Mesothelial cell of epicardium (in vitro differentiated cells): ENCODE measurements around the gene RGMA. TPM values are rescaled to one million over a fixed set of nuclear protein-coding genes. Genes with fewer than 3 reads are reported as not detected.

Source experiments
- DNase-seq, 2 experiments: peaks; one replicate each; pipeline ENCODE4 v3.0.0; 2021; ENCODE audit warnings: low spot score in 2 of 2; ENCODE audit not compliant: unreplicated experiment in 2 of 2
- H3K27ac Mint-ChIP-seq: 2 replicates; pipeline ENCODE4 v1.8.0; 2021; ENCODE audit warnings: mixed read lengths
- H3K27me3 Mint-ChIP-seq: 2 replicates; pipeline ENCODE4 v1.8.0; 2021; ENCODE audit warnings: low read depth, mixed read lengths
- H3K36me3 Mint-ChIP-seq: 2 replicates; pipeline ENCODE4 v1.8.0; 2021; ENCODE audit warnings: mixed read lengths
- H3K4me1 Mint-ChIP-seq: 2 replicates; pipeline ENCODE4 v1.8.0; 2021; ENCODE audit warnings: mixed read lengths
- H3K4me3 Mint-ChIP-seq: 2 replicates; pipeline ENCODE4 v1.8.0; 2021; ENCODE audit warnings: mild to moderate bottlenecking, moderate library complexity, mixed read lengths
- H3K9me3 Mint-ChIP-seq: 2 replicates; pipeline ENCODE4 v1.8.0; 2021; ENCODE audit warnings: mixed read lengths
- total RNA-seq: library from RNA; stranded (reverse); gene quantifications from 3 replicates; pipeline ENCODE4 v1.2.1, GENCODE V29; 2021
- TF ChIP-seq, protein P1 (sequence below): fragments of 200-600 bp; sonication (generic); IDR thresholded peaks from one replicate; pipeline ENCODE4 v1.5.0; 2021; ENCODE audit warnings: antibody characterized with exemption; ENCODE audit not compliant: unreplicated experiment

Gene RGMA
- total RNA-seq, 1 donor from 2014 or later = 26.1 TPM

DNA sequence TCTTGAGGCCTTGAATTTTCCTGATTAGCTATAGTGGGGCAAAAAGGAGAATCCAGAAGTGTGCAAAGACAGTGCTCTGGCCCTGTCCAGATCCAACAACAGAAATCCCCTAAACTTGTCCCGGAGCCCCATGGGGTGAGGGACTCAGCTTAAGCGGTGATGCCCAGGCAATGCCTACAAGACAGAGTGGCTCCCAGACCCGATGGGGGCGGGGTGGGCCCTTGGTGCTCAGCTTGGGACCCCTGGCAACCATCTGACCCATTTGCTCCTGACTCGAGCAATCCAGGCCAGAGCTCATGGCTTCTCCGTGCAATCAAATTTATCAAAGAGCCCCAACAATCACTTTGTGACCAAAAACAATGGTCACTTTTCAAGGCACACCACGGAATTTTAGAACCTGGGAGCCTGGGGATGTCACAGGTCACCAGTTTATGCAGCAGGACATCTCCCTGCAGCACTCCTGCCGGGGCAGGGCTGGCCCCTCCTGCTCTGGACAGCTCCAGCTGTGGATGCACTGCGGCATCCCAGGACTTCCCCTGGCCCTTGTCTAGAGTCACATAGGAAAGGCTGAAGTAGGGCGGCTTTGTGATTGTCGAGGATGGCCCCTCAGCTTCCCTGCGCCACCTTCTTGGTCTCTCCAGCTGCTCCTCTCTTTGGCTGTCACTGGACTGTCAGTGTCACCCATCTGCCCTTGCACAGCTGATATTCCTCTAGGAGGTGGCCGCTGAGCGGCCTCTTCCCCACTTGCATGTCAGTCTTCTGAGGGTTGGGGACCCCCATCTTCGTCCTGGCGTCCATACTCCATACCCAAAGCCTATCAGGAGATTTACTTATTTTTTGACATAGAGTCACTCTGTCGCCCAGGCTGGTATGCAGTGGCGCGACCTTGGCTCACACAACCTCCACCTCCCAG is 28.4 kb downstream of the RGMA start:
- peaks cover 6% of the 10 kb centered on the region for H3K36me3 Mint-ChIP-seq
- TF ChIP-seq, protein P1, sequence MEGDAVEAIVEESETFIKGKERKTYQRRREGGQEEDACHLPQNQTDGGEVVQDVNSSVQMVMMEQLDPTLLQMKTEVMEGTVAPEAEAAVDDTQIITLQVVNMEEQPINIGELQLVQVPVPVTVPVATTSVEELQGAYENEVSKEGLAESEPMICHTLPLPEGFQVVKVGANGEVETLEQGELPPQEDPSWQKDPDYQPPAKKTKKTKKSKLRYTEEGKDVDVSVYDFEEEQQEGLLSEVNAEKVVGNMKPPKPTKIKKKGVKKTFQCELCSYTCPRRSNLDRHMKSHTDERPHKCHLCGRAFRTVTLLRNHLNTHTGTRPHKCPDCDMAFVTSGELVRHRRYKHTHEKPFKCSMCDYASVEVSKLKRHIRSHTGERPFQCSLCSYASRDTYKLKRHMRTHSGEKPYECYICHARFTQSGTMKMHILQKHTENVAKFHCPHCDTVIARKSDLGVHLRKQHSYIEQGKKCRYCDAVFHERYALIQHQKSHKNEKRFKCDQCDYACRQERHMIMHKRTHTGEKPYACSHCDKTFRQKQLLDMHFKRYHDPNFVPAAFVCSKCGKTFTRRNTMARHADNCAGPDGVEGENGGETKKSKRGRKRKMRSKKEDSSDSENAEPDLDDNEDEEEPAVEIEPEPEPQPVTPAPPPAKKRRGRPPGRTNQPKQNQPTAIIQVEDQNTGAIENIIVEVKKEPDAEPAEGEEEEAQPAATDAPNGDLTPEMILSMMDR = no peak
- no peak for DNase-seq
- no peaks in the 10 kb centered on the region for H3K27me3 Mint-ChIP-seq
- H3K4me1 Mint-ChIP-seq = peaks cover 41% of the 10 kb centered on the region
- H3K9me3 Mint-ChIP-seq = no peaks in the 10 kb centered on the region
- peak overlapping the region; percentile 21 for H3K27ac Mint-ChIP-seq
- no peak overlapping the region for H3K4me3 Mint-ChIP-seq

GRCh38 chr15:93059442-93059841 is 29.6 kb downstream of the RGMA start:
- Mint-ChIP-seq H3K4me1 (peaks cover 33% of the 10 kb centered on the region), H3K4me3 (no peak overlapping the region), H3K9me3 (no peaks in the 10 kb centered on the region), H3K27ac (no peak overlapping the region), H3K27me3 (no peaks in the 10 kb centered on the region), H3K36me3 (peaks cover 6% of the 10 kb centered on the region)
- DNase-seq = no peak
- TF ChIP-seq, protein P1 = no peak

DNA sequence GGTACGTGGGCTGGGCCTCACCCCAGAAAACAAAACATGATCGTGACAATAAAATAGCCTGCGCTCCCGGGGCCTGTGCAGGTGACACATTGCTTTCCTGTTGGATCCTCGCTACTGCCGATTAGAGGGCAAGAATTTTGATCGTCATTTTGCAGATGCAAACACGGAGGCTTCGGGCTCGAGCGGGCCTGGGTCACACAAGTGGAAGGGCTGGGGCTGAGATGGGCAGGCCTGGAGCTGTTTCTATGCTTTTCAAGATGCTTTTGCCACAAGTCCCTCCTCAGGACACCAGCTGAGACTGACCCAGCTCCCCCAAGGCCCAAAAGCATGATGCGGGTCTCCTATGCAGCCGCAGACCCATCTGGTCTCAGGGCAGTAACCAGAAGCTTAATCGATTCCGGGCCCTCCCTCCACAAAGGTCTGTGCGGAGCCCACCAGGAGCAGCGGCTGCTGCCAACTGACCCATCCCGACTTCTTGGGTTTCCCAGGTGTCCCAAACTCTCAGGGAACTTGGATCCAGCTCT is 30.0 kb downstream of the RGMA start:
- H3K27me3 Mint-ChIP-seq = no peaks in the 10 kb centered on the region
- peaks cover 28% of the 10 kb centered on the region for H3K4me1 Mint-ChIP-seq
- H3K4me3 Mint-ChIP-seq = no peak overlapping the region
- H3K27ac Mint-ChIP-seq = no peak overlapping the region
- TF ChIP-seq, protein P1 = no peak
- peaks cover 6% of the 10 kb centered on the region for H3K36me3 Mint-ChIP-seq
- no peaks in the 10 kb centered on the region for H3K9me3 Mint-ChIP-seq
- no peak for DNase-seq

DNA sequence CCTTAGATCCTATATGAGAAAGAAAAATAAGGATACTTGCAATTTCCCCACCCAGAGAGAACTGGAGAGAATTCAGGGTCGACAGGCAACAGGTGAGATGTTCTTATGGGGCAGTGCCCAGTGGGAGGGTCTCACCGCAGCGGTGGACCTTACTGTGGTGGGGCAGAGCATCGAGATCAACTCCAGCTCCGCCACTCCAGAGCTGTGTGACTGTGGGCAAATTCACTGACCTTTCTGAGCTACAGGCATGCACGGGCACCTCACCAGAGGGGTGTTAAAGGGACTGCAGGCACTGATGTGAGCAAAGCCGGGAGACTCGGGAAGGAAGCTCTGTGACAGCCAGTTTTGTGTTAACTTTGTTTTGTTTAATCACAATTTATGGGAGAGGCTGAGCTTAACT is 30.9 kb downstream of the RGMA start:
- DNase-seq = no peak
- H3K36me3 Mint-ChIP-seq = peaks cover 7% of the 10 kb centered on the region
- H3K9me3 Mint-ChIP-seq = no peaks in the 10 kb centered on the region
- H3K27ac Mint-ChIP-seq = no peak overlapping the region
- no peak overlapping the region for H3K4me3 Mint-ChIP-seq
- no peaks in the 10 kb centered on the region for H3K27me3 Mint-ChIP-seq
- TF ChIP-seq, protein P1 = no peak
- H3K4me1 Mint-ChIP-seq = peaks cover 22% of the 10 kb centered on the region

- Mint-ChIP-seq H3K4me3 (no peak overlapping the region), H3K27ac (no peak overlapping the region), H3K27me3 (no peaks in the 10 kb centered on the region), H3K36me3 (peaks cover 11% of the 10 kb centered on the region), H3K9me3 (no peaks in the 10 kb centered on the region), H3K4me1 (peaks cover 18% of the 10 kb centered on the region)
- DNase-seq = no peak
- TF ChIP-seq, protein P1 = no peak
Measured at GRCh38 chr15:93057618-93058017, 31.4 kb downstream of the RGMA start.
